IMR-90 (cell line): ENCODE results near the gene KRTAP4-8.
"Not testable (repeated sequence)": the region's sequence is repeated elsewhere in the genome, so short reads cannot be mapped to it uniquely, and the experiment has no call there.

Experiments used
- BHLHE40 ChIP-seq: fragments of 150-350 bp; IDR thresholded peaks from 2 replicates; pipeline ENCODE4 v1.6.1; 2016; ENCODE audit warnings: mild to moderate bottlenecking, low read depth, low read length
- CEBPB ChIP-seq: IDR thresholded peaks from 2 replicates; pipeline ENCODE4 v1.6.1; 2012; ENCODE audit warnings: low read depth, low read length, improper control_type of control experiment
- CHD1 ChIP-seq: IDR thresholded peaks from 2 replicates; pipeline ENCODE4 v1.6.1; 2012; ENCODE audit warnings: low read depth, low read length, improper control_type of control experiment
- FOS ChIP-seq: fragments of 150-350 bp; IDR thresholded peaks from 2 replicates; pipeline ENCODE4 v1.6.1; 2016; ENCODE audit warnings: low read depth, low read length
- MAZ ChIP-seq: IDR thresholded peaks from 2 replicates; pipeline ENCODE4 v1.6.1; 2012; ENCODE audit warnings: low read depth, mild to moderate bottlenecking, low read length, improper control_type of control experiment, moderate library complexity, borderline replicate concordance
- NFE2L2 ChIP-seq: fragments of 150-350 bp; IDR thresholded peaks from 2 replicates; pipeline ENCODE4 v1.6.1; 2016; ENCODE audit warnings: low read depth, mild to moderate bottlenecking, low read length
- POLR2A ChIP-seq: IDR thresholded peaks from 2 replicates; pipeline ENCODE4 v1.6.1; 2012; ENCODE audit warnings: mild to moderate bottlenecking, low read depth, low read length
- RAD21 ChIP-seq: IDR thresholded peaks from 2 replicates; pipeline ENCODE4 v1.6.1; 2012; ENCODE audit warnings: low read length, improper control_type of control experiment
- RCOR1 ChIP-seq: IDR thresholded peaks from 2 replicates; pipeline ENCODE4 v1.6.1; 2012; ENCODE audit warnings: mild to moderate bottlenecking, low read length, improper control_type of control experiment; ENCODE audit not compliant: insufficient replicate concordance
- RFX5 ChIP-seq: IDR thresholded peaks from 2 replicates; pipeline ENCODE4 v1.8.0; 2012; ENCODE audit warnings: low read depth, mild to moderate bottlenecking, low read length, moderate library complexity
- SMC3 ChIP-seq: fragments of 150-350 bp; IDR thresholded peaks from 2 replicates; pipeline ENCODE4 v1.6.1; 2016; ENCODE audit warnings: low read depth, mild to moderate bottlenecking, antibody characterized with exemption, low read length, moderate library complexity
- TF ChIP-seq, protein P1 (sequence below): conservative IDR thresholded peaks from 2 replicates; pipeline ENCODE4 v1.5.1; 2012; ENCODE audit warnings: mild to moderate bottlenecking, low read depth, low read length, improper control_type of control experiment
- TF ChIP-seq, protein P2 (sequence below): fragments of 150-350 bp; IDR thresholded peaks from 2 replicates; pipeline ENCODE4 v1.6.1; 2017; ENCODE audit warnings: mild to moderate bottlenecking, antibody characterized with exemption, low read length, low read depth
- TF ChIP-seq, protein P3 (sequence below): fragments of 150-350 bp; IDR thresholded peaks from 2 replicates; pipeline ENCODE4 v1.6.1; 2016; ENCODE audit warnings: low read depth, mild to moderate bottlenecking, low read length, moderate library complexity, borderline replicate concordance

DNA sequence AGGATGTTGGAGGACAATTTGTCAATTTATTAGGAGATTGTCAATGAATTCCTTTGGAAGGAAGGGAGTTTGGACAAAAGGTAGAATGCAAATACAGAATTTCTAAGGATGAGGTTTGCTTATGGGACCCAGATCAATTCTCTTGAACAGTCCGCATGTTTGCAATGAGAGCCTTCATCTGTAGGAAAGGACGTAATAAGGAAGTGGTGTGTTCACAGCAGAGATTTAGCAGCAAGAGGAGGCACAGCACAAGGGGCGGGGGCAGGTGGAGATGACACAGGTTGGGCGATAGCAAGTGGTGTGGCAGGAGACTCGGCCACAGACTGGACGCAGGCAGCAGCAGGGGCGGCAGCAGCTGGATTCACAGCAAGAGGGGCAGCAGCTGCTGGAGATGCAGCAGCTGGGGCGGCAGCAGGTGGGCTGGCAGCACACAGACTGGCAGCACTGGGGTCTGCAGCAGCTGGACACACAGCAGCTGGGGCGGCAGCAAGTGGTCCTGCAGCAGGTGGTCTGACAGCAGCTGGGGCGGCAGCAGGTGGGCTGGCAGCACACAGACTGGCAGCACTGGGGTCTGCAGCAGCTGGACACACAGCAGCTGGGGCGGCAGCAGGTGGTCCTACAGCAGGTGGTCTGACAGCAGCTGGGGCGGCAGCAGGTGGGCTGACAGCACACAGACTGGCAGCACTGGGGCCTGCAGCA, 25.5 kb upstream of the KRTAP4-8 start:
- TF ChIP-seq, protein P1, sequence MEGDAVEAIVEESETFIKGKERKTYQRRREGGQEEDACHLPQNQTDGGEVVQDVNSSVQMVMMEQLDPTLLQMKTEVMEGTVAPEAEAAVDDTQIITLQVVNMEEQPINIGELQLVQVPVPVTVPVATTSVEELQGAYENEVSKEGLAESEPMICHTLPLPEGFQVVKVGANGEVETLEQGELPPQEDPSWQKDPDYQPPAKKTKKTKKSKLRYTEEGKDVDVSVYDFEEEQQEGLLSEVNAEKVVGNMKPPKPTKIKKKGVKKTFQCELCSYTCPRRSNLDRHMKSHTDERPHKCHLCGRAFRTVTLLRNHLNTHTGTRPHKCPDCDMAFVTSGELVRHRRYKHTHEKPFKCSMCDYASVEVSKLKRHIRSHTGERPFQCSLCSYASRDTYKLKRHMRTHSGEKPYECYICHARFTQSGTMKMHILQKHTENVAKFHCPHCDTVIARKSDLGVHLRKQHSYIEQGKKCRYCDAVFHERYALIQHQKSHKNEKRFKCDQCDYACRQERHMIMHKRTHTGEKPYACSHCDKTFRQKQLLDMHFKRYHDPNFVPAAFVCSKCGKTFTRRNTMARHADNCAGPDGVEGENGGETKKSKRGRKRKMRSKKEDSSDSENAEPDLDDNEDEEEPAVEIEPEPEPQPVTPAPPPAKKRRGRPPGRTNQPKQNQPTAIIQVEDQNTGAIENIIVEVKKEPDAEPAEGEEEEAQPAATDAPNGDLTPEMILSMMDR = not testable (repeated sequence)
- not testable (repeated sequence) for TF ChIP-seq CEBPB, SMC3, POLR2A, RCOR1, NFE2L2, CHD1, RAD21, FOS, MAZ, BHLHE40, RFX5
- TF ChIP-seq, protein P2, sequence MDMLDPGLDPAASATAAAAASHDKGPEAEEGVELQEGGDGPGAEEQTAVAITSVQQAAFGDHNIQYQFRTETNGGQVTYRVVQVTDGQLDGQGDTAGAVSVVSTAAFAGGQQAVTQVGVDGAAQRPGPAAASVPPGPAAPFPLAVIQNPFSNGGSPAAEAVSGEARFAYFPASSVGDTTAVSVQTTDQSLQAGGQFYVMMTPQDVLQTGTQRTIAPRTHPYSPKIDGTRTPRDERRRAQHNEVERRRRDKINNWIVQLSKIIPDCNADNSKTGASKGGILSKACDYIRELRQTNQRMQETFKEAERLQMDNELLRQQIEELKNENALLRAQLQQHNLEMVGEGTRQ = not testable (repeated sequence)
- TF ChIP-seq, protein P3, sequence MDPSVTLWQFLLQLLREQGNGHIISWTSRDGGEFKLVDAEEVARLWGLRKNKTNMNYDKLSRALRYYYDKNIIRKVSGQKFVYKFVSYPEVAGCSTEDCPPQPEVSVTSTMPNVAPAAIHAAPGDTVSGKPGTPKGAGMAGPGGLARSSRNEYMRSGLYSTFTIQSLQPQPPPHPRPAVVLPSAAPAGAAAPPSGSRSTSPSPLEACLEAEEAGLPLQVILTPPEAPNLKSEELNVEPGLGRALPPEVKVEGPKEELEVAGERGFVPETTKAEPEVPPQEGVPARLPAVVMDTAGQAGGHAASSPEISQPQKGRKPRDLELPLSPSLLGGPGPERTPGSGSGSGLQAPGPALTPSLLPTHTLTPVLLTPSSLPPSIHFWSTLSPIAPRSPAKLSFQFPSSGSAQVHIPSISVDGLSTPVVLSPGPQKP = not testable (repeated sequence)
